CD8-positive, alpha-beta memory T cell (primary cell): ENCODE results near the gene KIAA1191. TPM values are rescaled to one million over a fixed set of nuclear protein-coding genes. Genes with fewer than 3 reads are reported as not detected.

ENCODE experiments used
- CTCF ChIA-PET: fragments of 350-600 bp; sonication (Branson Sonifier 250); formaldehyde crosslinking; loops from one replicate; lab custom pipeline; 2021; ENCODE audit warnings: antibody characterized with exemption; lab: Charles Lee
- POLR2A ChIA-PET: fragments of 350-600 bp; sonication (Branson Sonifier 250); formaldehyde crosslinking; loops from one replicate; lab custom pipeline; 2021; ENCODE audit warnings: antibody characterized with exemption; lab: Charles Lee
- DNase-seq, 5 donors: peaks; one replicate each; pipeline versions ENCODE4 v3.0.0 to v3.0.0-alpha.2; 2020 to 2022; ENCODE audit warnings: mixed read lengths in 1 of 5
- H3K27ac ChIP-seq: one replicate; pipeline ENCODE4 v1.7.0; 2013; ENCODE audit warnings: low read depth, mild to moderate bottlenecking, low read length, moderate library complexity
- H3K27me3 ChIP-seq: 2 replicates; pipeline ENCODE4 v1.7.0; 2013; ENCODE audit warnings: low read length, mild to moderate bottlenecking; ENCODE audit not compliant: insufficient read depth, poor library complexity, severe bottlenecking
- H3K36me3 ChIP-seq: 2 replicates; pipeline ENCODE4 v1.7.0; 2013; ENCODE audit warnings: mild to moderate bottlenecking, low read length, moderate library complexity; ENCODE audit not compliant: insufficient read depth
- H3K4me1 ChIP-seq: 2 replicates; pipeline ENCODE4 v1.7.0; 2013; ENCODE audit warnings: mild to moderate bottlenecking, low read length, moderate library complexity; ENCODE audit not compliant: insufficient read depth
- H3K4me3 ChIP-seq: 2 replicates; pipeline ENCODE4 v1.7.0; 2013; ENCODE audit warnings: mild to moderate bottlenecking, low read length
- H3K9me3 ChIP-seq: 2 replicates; pipeline ENCODE4 v1.7.0; 2013; ENCODE audit warnings: mild to moderate bottlenecking, low read length
- H3K27ac Mint-ChIP-seq, 8 donors: one replicate each; pipeline ENCODE4 v1.8.0; 2020 to 2021; ENCODE audit warnings: mixed read lengths in 8 of 8, mild to moderate bottlenecking in 6 of 8, inconsistent platforms in 3 of 8, moderate library complexity in 3 of 8
- H3K27me3 Mint-ChIP-seq, 2 donors: one replicate each; pipeline ENCODE4 v1.8.0; 2020 to 2021; ENCODE audit warnings: mixed read lengths in 2 of 2, mild to moderate bottlenecking in 1 of 2, moderate library complexity in 1 of 2
- H3K36me3 Mint-ChIP-seq, 3 donors: one replicate each; pipeline ENCODE4 v1.8.0; 2020 to 2021; ENCODE audit warnings: mixed read lengths in 3 of 3, inconsistent platforms in 1 of 3, mild to moderate bottlenecking in 1 of 3
- H3K4me1 Mint-ChIP-seq, 3 donors: one replicate each; pipeline ENCODE4 v1.8.0; 2020 to 2021; ENCODE audit warnings: mixed read lengths in 3 of 3, inconsistent platforms in 1 of 3, mild to moderate bottlenecking in 1 of 3
- H3K4me3 Mint-ChIP-seq, 7 donors: one replicate each; pipeline ENCODE4 v1.8.0; 2020 to 2021; ENCODE audit warnings: mixed read lengths in 7 of 7, mild to moderate bottlenecking in 6 of 7, moderate library complexity in 4 of 7, inconsistent platforms in 2 of 7
- H3K9me3 Mint-ChIP-seq, 5 donors: one replicate each; pipeline ENCODE4 v1.8.0; 2020 to 2022; ENCODE audit warnings: mixed read lengths in 5 of 5, mild to moderate bottlenecking in 3 of 5, moderate library complexity in 2 of 5, inconsistent platforms in 1 of 5
- polyA plus RNA-seq: library from polyadenylated mRNA; unstranded; fragments of 300-500 nt; fragmentation: Illumina TruSeq; gene quantifications from one replicate; pipeline ENCODE4 v1.2.3, GENCODE V29; 2021
- total RNA-seq, 2 experiments: library from RNA; stranded (reverse); gene quantifications; one replicate each; pipeline ENCODE4 v1.2.3, GENCODE V29; 2021

The KIAA1191 gene
- total and polyA plus RNA-seq, 3 experiments from 2014 or later: 35.6 to 63.6 (median 37.0) TPM

GRCh38 chr5:176356179-176356566 lies 5.4 kb downstream of the KIAA1191 start:
- Mint-ChIP-seq H3K27me3 (no peaks in the 10 kb centered on the region), H3K27ac (peak overlapping the region in 1 of 8 donors; percentile 61), H3K4me1 (peaks cover 32 to 71% (median 47%) of the 10 kb centered on the region in 3 donors), H3K4me3 (peak overlapping the region in 1 of 7 donors; percentile 23), H3K36me3 (peaks cover 0 to 85% (median 7%) of the 10 kb centered on the region in 3 donors), H3K9me3 (no peaks in the 10 kb centered on the region)
- Histone ChIP-seq H3K4me3 (no peak overlapping the region), H3K27ac (no peak overlapping the region), H3K9me3 (no peaks in the 10 kb centered on the region), H3K36me3 (peaks cover 63% of the 10 kb centered on the region), H3K27me3 (no peaks in the 10 kb centered on the region), H3K4me1 (peaks cover 10% of the 10 kb centered on the region)
- no peak for DNase-seq
- POLR2A ChIA-PET: no interaction called here
- CTCF ChIA-PET: no interaction called here

GRCh38 chr5:176355400-176356178 lies 6.0 kb downstream of the KIAA1191 start:
- Histone ChIP-seq H3K9me3 (no peaks in the 10 kb centered on the region), H3K4me3 (no peak overlapping the region), H3K27me3 (no peaks in the 10 kb centered on the region), H3K27ac (no peak overlapping the region), H3K4me1 (peaks cover 10% of the 10 kb centered on the region), H3K36me3 (peaks cover 67% of the 10 kb centered on the region)
- Mint-ChIP-seq H3K27ac (peak overlapping the region in 1 of 8 donors; percentile 61), H3K9me3 (no peaks in the 10 kb centered on the region), H3K4me3 (no peak overlapping the region), H3K27me3 (no peaks in the 10 kb centered on the region), H3K36me3 (peaks cover 0 to 85% (median 7%) of the 10 kb centered on the region in 3 donors), H3K4me1 (peaks cover 32 to 65% (median 43%) of the 10 kb centered on the region in 3 donors)
- POLR2A ChIA-PET: no interaction called here
- DNase-seq: no peak
- CTCF ChIA-PET: interaction anchor here (1.0 to 1.2 kb wide), 3 partner anchors 33 to 822 kb away, joined by 3 read pairs; partner anchors contain the start of genes HIGD2A and NOP16

- CTCF ChIA-PET: interaction anchor here (1.1 kb wide), 1 partner anchor 8 kb away, joined by 3 read pairs; no protein-coding TSS in a partner anchor
Measured at GRCh38 chr5:176353533-176353932, 8.0 kb downstream of the KIAA1191 start.

GRCh38 chr5:176352116-176352878 lies 9.3 kb downstream of the KIAA1191 start:
- Histone ChIP-seq H3K4me1 (no peaks in the 10 kb centered on the region), H3K4me3 (no peak overlapping the region), H3K27me3 (no peaks in the 10 kb centered on the region), H3K9me3 (no peaks in the 10 kb centered on the region), H3K36me3 (peaks cover 94% of the 10 kb centered on the region), H3K27ac (no peak overlapping the region)
- CTCF ChIA-PET: interaction anchor here (1.2 kb wide), 1 partner anchor 64 kb away, joined by 3 read pairs; no protein-coding TSS in a partner anchor
- DNase-seq: no peak
- H3K4me3 Mint-ChIP-seq: no peak overlapping the region
- no peaks in the 10 kb centered on the region for H3K9me3 Mint-ChIP-seq
- H3K27ac Mint-ChIP-seq: peak overlapping the region in 6 of 8 donors; percentile 4 to 75 (median 55)
- H3K27me3 Mint-ChIP-seq: no peaks in the 10 kb centered on the region
- POLR2A ChIA-PET: interaction anchor here (0.7 kb wide), 1 partner anchor 245 kb away, joined by 10 read pairs; no protein-coding TSS in a partner anchor
- H3K4me1 Mint-ChIP-seq: peaks cover 17 to 43% (median 31%) of the 10 kb centered on the region in 3 donors
- peaks cover 7 to 97% (median 23%) of the 10 kb centered on the region in 3 donors for H3K36me3 Mint-ChIP-seq

More at GRCh38 chr5:176353533-176353932, 8.0 kb downstream of the KIAA1191 start:
- H3K9me3 ChIP-seq: no peaks in the 10 kb centered on the region
- POLR2A ChIA-PET: no interaction called here
- H3K27me3 ChIP-seq: no peaks in the 10 kb centered on the region
- Mint-ChIP-seq H3K4me3 (peak overlapping the region in 1 of 7 donors; percentile 13), H3K27me3 (no peaks in the 10 kb centered on the region), H3K36me3 (peaks cover 7 to 97% (median 20%) of the 10 kb centered on the region in 3 donors), H3K27ac (peak overlapping the region in 3 of 8 donors; percentile 4 to 41 (median 23)), H3K9me3 (no peaks in the 10 kb centered on the region), H3K4me1 (peaks cover 27 to 55% (median 41%) of the 10 kb centered on the region in 3 donors)
- no peak overlapping the region for H3K27ac ChIP-seq
- H3K36me3 ChIP-seq: peaks cover 87% of the 10 kb centered on the region
- H3K4me3 ChIP-seq: no peak overlapping the region
- DNase-seq: no peak
- H3K4me1 ChIP-seq: no peaks in the 10 kb centered on the region

GRCh38 chr5:176350416-176350815 lies 11.1 kb downstream of the KIAA1191 start:
- H3K4me3 Mint-ChIP-seq: no peak overlapping the region
- no peak overlapping the region for H3K4me3 ChIP-seq
- H3K9me3 Mint-ChIP-seq: no peaks in the 10 kb centered on the region
- ChIA-PET POLR2A (no interaction called here), CTCF (no interaction called here)
- H3K4me1 ChIP-seq: no peaks in the 10 kb centered on the region
- H3K36me3 ChIP-seq: peaks cover 81% of the 10 kb centered on the region
- peak overlapping the region in 4 of 8 donors; percentile 8 to 74 (median 44) for H3K27ac Mint-ChIP-seq
- no peak for DNase-seq
- no peaks in the 10 kb centered on the region for H3K9me3 ChIP-seq
- H3K27me3 Mint-ChIP-seq: no peaks in the 10 kb centered on the region
- peaks cover 7 to 95% (median 26%) of the 10 kb centered on the region in 3 donors for H3K36me3 Mint-ChIP-seq
- no peak overlapping the region for H3K27ac ChIP-seq
- no peaks in the 10 kb centered on the region for H3K27me3 ChIP-seq
- H3K4me1 Mint-ChIP-seq: peaks cover 15 to 29% (median 26%) of the 10 kb centered on the region in 3 donors

GRCh38 chr5:176342766-176343458 lies 18.7 kb downstream of the KIAA1191 start:
- CTCF ChIA-PET: interaction anchor here (1.0 kb wide), 1 partner anchor 19 kb away, joined by 3 read pairs; the partner anchor contains the start of gene KIAA1191
- POLR2A ChIA-PET: no interaction called here

GRCh38 chr5:176342158-176342483 lies 19.4 kb downstream of the KIAA1191 start:
- Mint-ChIP-seq H3K4me3 (no peak overlapping the region), H3K27me3 (no peaks in the 10 kb centered on the region), H3K36me3 (peaks cover 5 to 60% (median 20%) of the 10 kb centered on the region in 3 donors), H3K4me1 (no peaks in the 10 kb centered on the region), H3K27ac (peak overlapping the region in 6 of 8 donors; percentile 2 to 62 (median 20)), H3K9me3 (no peaks in the 10 kb centered on the region)
- Histone ChIP-seq H3K27ac (no peak overlapping the region), H3K9me3 (no peaks in the 10 kb centered on the region), H3K36me3 (peaks cover 16% of the 10 kb centered on the region), H3K27me3 (no peaks in the 10 kb centered on the region), H3K4me1 (no peaks in the 10 kb centered on the region), H3K4me3 (no peak overlapping the region)
- DNase-seq: no peak
- CTCF ChIA-PET: interaction anchor here (1.1 kb wide), 1 partner anchor 20 kb away, joined by 3 read pairs; no protein-coding TSS in a partner anchor
- POLR2A ChIA-PET: no interaction called here

More at GRCh38 chr5:176342766-176343458, 18.7 kb downstream of the KIAA1191 start:
- no peaks in the 10 kb centered on the region for H3K27me3 Mint-ChIP-seq
- no peaks in the 10 kb centered on the region for H3K9me3 Mint-ChIP-seq
- H3K27ac ChIP-seq: no peak overlapping the region
- no peaks in the 10 kb centered on the region for H3K4me1 Mint-ChIP-seq
- no peak overlapping the region for H3K4me3 ChIP-seq
- peaks cover 1 to 61% (median 17%) of the 10 kb centered on the region in 3 donors for H3K36me3 Mint-ChIP-seq
- no peaks in the 10 kb centered on the region for H3K9me3 ChIP-seq
- H3K36me3 ChIP-seq: peaks cover 17% of the 10 kb centered on the region
- H3K27me3 ChIP-seq: no peaks in the 10 kb centered on the region
- DNase-seq: no peak
- peak overlapping the region in 3 of 8 donors; percentile 2 to 81 (median 48) for H3K27ac Mint-ChIP-seq
- no peaks in the 10 kb centered on the region for H3K4me1 ChIP-seq
- H3K4me3 Mint-ChIP-seq: no peak overlapping the region
